NB4 (cell line): Measurements from ENCODE around the gene CCDC160.
"Not testable (repeated sequence)": the region's sequence is repeated elsewhere in the genome, so short reads cannot be mapped to it uniquely, and the experiment has no call there.

Experiments used
- DNase-seq: peaks from one replicate; pipeline ENCODE4 v3.0.0; 2010; ENCODE audit warnings: low read depth
- H3K4me3 ChIP-seq: one replicate; pipeline ENCODE4 v1.5.1; 2011; ENCODE audit warnings: mild to moderate bottlenecking, low read depth, low read length, moderate library complexity
- CTCF ChIP-seq: IDR thresholded peaks from one replicate; pipeline ENCODE4 v1.5.1; 2012; ENCODE audit warnings: low read depth, low read length
- MAX ChIP-seq: IDR thresholded peaks from 2 replicates; pipeline ENCODE4 v1.6.1; 2011; ENCODE audit warnings: low read depth, low read length
- MYC ChIP-seq: IDR thresholded peaks from 2 replicates; pipeline ENCODE4 v1.6.1; 2011; ENCODE audit warnings: low read depth, low read length
- POLR2A ChIP-seq: IDR thresholded peaks from 2 replicates; pipeline ENCODE4 v1.6.1; 2011; ENCODE audit warnings: mild to moderate bottlenecking; ENCODE audit not compliant: insufficient read length; ENCODE audit errors: extremely low read depth

Gene CCDC160

GRCh38 chrX:134255555-134255954, 18.6 kb downstream of the CCDC160 start:
- TF ChIP-seq CTCF, result no peak
- TF ChIP-seq MYC, result no peak
- TF ChIP-seq MAX, result no peak
- TF ChIP-seq POLR2A, result no peak
- no peak for DNase-seq
- no peak overlapping the region for H3K4me3 ChIP-seq

GRCh38 chrX:134256684-134257083, 19.7 kb downstream of the CCDC160 start:
- TF ChIP-seq MAX, result no peak
- no peak for TF ChIP-seq MYC
- TF ChIP-seq POLR2A, result no peak
- TF ChIP-seq CTCF, result no peak
- DNase-seq, result no peak
- no peak overlapping the region for H3K4me3 ChIP-seq

GRCh38 chrX:134258202-134258601, 21.2 kb downstream of the CCDC160 start:
- no peak overlapping the region for H3K4me3 ChIP-seq
- DNase-seq, result no peak
- TF ChIP-seq MAX, result no peak
- TF ChIP-seq CTCF, result no peak
- TF ChIP-seq POLR2A, result no peak
- TF ChIP-seq MYC, result no peak

- not testable (repeated sequence) for H3K4me3 ChIP-seq, DNase-seq
These were observed 49.0 kb downstream of the CCDC160 start for GRCh38 chrX:134285934-134286333.

- TF ChIP-seq MYC (no peak), POLR2A (no peak), MAX (no peak), CTCF (no peak)
- no peak overlapping the region for H3K4me3 ChIP-seq
- no peak for DNase-seq
These were observed 50.4 kb downstream of the CCDC160 start for GRCh38 chrX:134287346-134287745.

- no peak overlapping the region for H3K4me3 ChIP-seq
- peak; percentile 1 for DNase-seq
- TF ChIP-seq CTCF, result no peak
- no peak for TF ChIP-seq MYC
- TF ChIP-seq POLR2A, result no peak
- TF ChIP-seq MAX, result no peak
These were observed 57.6 kb downstream of the CCDC160 start for GRCh38 chrX:134294548-134294947.
